OCI-M1 (cell line): ENCODE data around the gene KDM3A.
A peak's percentile ranks its signal among the peaks of the same experiment; 100 is the strongest.
"Not testable (repeated sequence)": the region's sequence is repeated elsewhere in the genome, so short reads cannot be mapped to it uniquely, and the experiment has no call there.

Experiments used
- DNase-seq: peaks from one replicate; lab custom pipeline; 2025; lab: John Stamatoyannopoulos, UW

Gene KDM3A

GRCh38 chr2:86476918-86477317, 35.7 kb downstream of the KDM3A start:
- DNase-seq = no peak

GRCh38 chr2:86477349-86477748, 36.2 kb downstream of the KDM3A start:
- DNase-seq = no peak

GRCh38 chr2:86480105-86480504, 38.9 kb downstream of the KDM3A start:
- no peak for DNase-seq

GRCh38 chr2:86482034-86482433, 40.9 kb downstream of the KDM3A start:
- no peak for DNase-seq

- no peak for DNase-seq
These were observed 43.2 kb downstream of the KDM3A start for GRCh38 chr2:86484385-86484784.

GRCh38 chr2:86485103-86485502, 43.9 kb downstream of the KDM3A start:
- DNase-seq = no peak

- DNase-seq = no peak
These were observed 44.6 kb downstream of the KDM3A start for GRCh38 chr2:86485802-86486201.

- no peak for DNase-seq
These were observed 45.9 kb downstream of the KDM3A start for GRCh38 chr2:86487062-86487461.

GRCh38 chr2:86488561-86489250, 47.5 kb downstream of the KDM3A start:
- DNase-seq = no peak

GRCh38 chr2:86489542-86489941, 48.4 kb downstream of the KDM3A start:
- DNase-seq = no peak

GRCh38 chr2:86490245-86490644, 49.1 kb downstream of the KDM3A start:
- no peak for DNase-seq

GRCh38 chr2:86491088-86491487, 49.9 kb downstream of the KDM3A start:
- no peak for DNase-seq

GRCh38 chr2:86492048-86492453, 50.9 kb downstream of the KDM3A start:
- no peak for DNase-seq

- DNase-seq = not testable (repeated sequence)
These were observed 55.2 kb downstream of the KDM3A start for GRCh38 chr2:86496391-86496790.

GRCh38 chr2:86498468-86499260, 57.5 kb downstream of the KDM3A start:
- DNase-seq = no peak

GRCh38 chr2:86499326-86499725, 58.2 kb downstream of the KDM3A start:
- DNase-seq = no peak

GRCh38 chr2:86500325-86501083, 59.3 kb downstream of the KDM3A start:
- DNase-seq = peak; percentile 3

- DNase-seq = no peak
These were observed 66.4 kb downstream of the KDM3A start for GRCh38 chr2:86507600-86507999.

GRCh38 chr2:86510436-86510933, 69.3 kb downstream of the KDM3A start:
- no peak for DNase-seq

- no peak for DNase-seq
These were observed 70.9 kb downstream of the KDM3A start for GRCh38 chr2:86512034-86512433.

- DNase-seq = no peak
These were observed 71.7 kb downstream of the KDM3A start for GRCh38 chr2:86512892-86513291.

- DNase-seq = no peak
These were observed 72.9 kb downstream of the KDM3A start for GRCh38 chr2:86513948-86514660.
